K562 (cell line): ENCODE data around the gene POMGNT1. TPM values are rescaled to one million over a fixed set of nuclear protein-coding genes. Genes with fewer than 3 reads are reported as not detected.

Source experiments
- ATF7 ChIP-seq: fragments of 450-650 bp; IDR thresholded peaks from 2 replicates; pipeline ENCODE4 v1.7.1; 2014; ENCODE audit warnings: mild to moderate bottlenecking, moderate library complexity
- CHD4 ChIP-seq: fragments of 200-600 bp; sonication (generic); IDR thresholded peaks from 3 replicates; pipeline ENCODE4 v1.6.1; 2012; ENCODE audit warnings: low read depth, mild to moderate bottlenecking, mixed read lengths, low read length, inconsistent platforms; ENCODE audit not compliant: insufficient read depth, insufficient replicate concordance, poor library complexity, severe bottlenecking
- DNMT1 ChIP-seq: fragments of 450-650 bp; IDR thresholded peaks from 2 replicates; pipeline ENCODE4 v1.6.1; 2016; ENCODE audit warnings: antibody characterized with exemption, mild to moderate bottlenecking
- HCFC1 ChIP-seq: IDR thresholded peaks from 2 replicates; pipeline ENCODE4 v1.6.1; 2012; ENCODE audit warnings: low read depth, low read length, improper control_type of control experiment
- HDAC2 ChIP-seq: fragments of 450-650 bp; IDR thresholded peaks from 2 replicates; pipeline ENCODE4 v1.6.1; 2016; ENCODE audit warnings: mild to moderate bottlenecking
- KLF13 ChIP-seq: fragments of 450-650 bp; IDR thresholded peaks from 2 replicates; pipeline ENCODE4 v1.6.1; 2016; ENCODE audit warnings: missing genetic modification characterization, low read depth, mild to moderate bottlenecking, missing compliant biosample characterization, moderate library complexity, borderline replicate concordance
- NR4A1 ChIP-seq, 2 experiments: fragments of 250-450 bp in 1 of 2; fragments of 450-650 bp in 1 of 2; sonication (Bioruptor Pico) in 1 of 2; IDR thresholded peaks; 2 replicates each; pipeline versions ENCODE4 v1.4.0 to v1.6.1; 2016 to 2020; ENCODE audit warnings: mild to moderate bottlenecking in 2 of 2, missing compliant biosample characterization in 1 of 2, missing genetic modification characterization in 1 of 2, moderate library complexity in 1 of 2
- POLR2A ChIP-seq: fragments of 450-650 bp; conservative IDR thresholded peaks from 2 replicates; pipeline ENCODE4 v1.6.1; 2016
- RCOR1 ChIP-seq, 2 experiments: IDR thresholded peaks; 2 replicates each; pipeline ENCODE4 v1.6.1; 2012; ENCODE audit warnings: low read depth in 2 of 2, low read length in 2 of 2, borderline replicate concordance in 1 of 2, improper control_type of control experiment in 1 of 2
- SIN3A ChIP-seq, 2 experiments: fragments of 150-350 bp in 1 of 2; IDR thresholded peaks; 2 replicates each; pipeline ENCODE4 v1.6.1; 2011 to 2016; ENCODE audit warnings: borderline replicate concordance in 2 of 2, low read depth in 2 of 2, low read length in 2 of 2, mild to moderate bottlenecking in 2 of 2, moderate library complexity in 2 of 2; ENCODE audit not compliant: control insufficient read depth in 1 of 2
- SMAD2 ChIP-seq: fragments of 150-350 bp; IDR thresholded peaks from 2 replicates; pipeline ENCODE4 v1.6.1; 2014; ENCODE audit warnings: low read depth, mild to moderate bottlenecking, low read length
- ZFPM2 ChIP-seq: fragments of 250-450 bp; sonication (Bioruptor Pico); IDR thresholded peaks from 2 replicates; pipeline ENCODE4 v1.5.1; 2022; ENCODE audit warnings: mild to moderate bottlenecking
- ZNF766 ChIP-seq: fragments of 200-800 bp; sonication (Bioruptor generic); conservative IDR thresholded peaks from 2 replicates; pipeline ENCODE4 v1.6.1; 2016; ENCODE audit warnings: missing genetic modification characterization, missing compliant biosample characterization
- ZSCAN32 ChIP-seq: fragments of 450-650 bp; formaldehyde crosslinking; IDR thresholded peaks from 2 replicates; pipeline ENCODE4 v1.4.0; 2020; ENCODE audit warnings: mild to moderate bottlenecking, moderate library complexity
- polyA plus RNA-seq, 8 experiments: library from polyadenylated mRNA; depleted of rRNA in 4 of 8; stranded (reverse) in 5 of 8; unstranded in 3 of 8; fragments of >200 nt; fragmentation: Nextera tagmentation in 2 of 8; fragmentation: Illumina TruSeq in 1 of 8; extraction: Ambion mirVana in 2 of 8; extraction: Trizol in 1 of 8; gene quantifications; 2 replicates each; pipeline versions ENCODE4 v1.2.1 to v1.2.3, GENCODE V29; 2011 to 2014; ENCODE audit warnings: inconsistent platforms in 1 of 8, missing spikeins in 1 of 8
- total RNA-seq, 7 experiments: library from RNA; depleted of rRNA in 6 of 7; stranded (reverse); fragments of >200 nt in 6 of 7; fragmentation: Illumina TruSeq in 2 of 7; extraction: Trizol in 2 of 7; gene quantifications; 2 replicates each; pipeline versions ENCODE4 v1.2.1 to v1.2.3, GENCODE V29; 2011 to 2021; ENCODE audit warnings: low replicate concordance in 1 of 7
- TF ChIP-seq, protein P1 (sequence below), 2 experiments: fragments of 450-650 bp in 1 of 2; sonication (generic) in 1 of 2; formaldehyde crosslinking; conservative IDR thresholded peaks; 2 replicates each; pipeline versions ENCODE4 v1.4.0 to v1.8.1; 2020 to 2022; ENCODE audit warnings: mild to moderate bottlenecking in 1 of 2, missing genetic modification reagents in 1 of 2
- TF ChIP-seq, protein P2 (sequence below): fragments of 250-450 bp; sonication (Bioruptor Pico); IDR thresholded peaks from 2 replicates; pipeline ENCODE4 v1.5.0; 2021; ENCODE audit warnings: mild to moderate bottlenecking, moderate library complexity
- TF ChIP-seq, protein P3 (sequence below), 3 experiments: IDR thresholded peaks in 2 of 3; conservative IDR thresholded peaks in 1 of 3; 2 replicates each; pipeline ENCODE4 v1.5.1; 2011 to 2012; ENCODE audit warnings: low read length in 3 of 3, mild to moderate bottlenecking in 3 of 3, control low read depth in 2 of 3, improper control_type of control experiment in 1 of 3, inconsistent platforms in 1 of 3, low read depth in 1 of 3, mixed read lengths in 1 of 3, moderate library complexity in 1 of 3; ENCODE audit not compliant: insufficient read depth in 2 of 3
- TF ChIP-seq, protein P4 (sequence below): sonication (generic); formaldehyde crosslinking; IDR thresholded peaks from 2 replicates; pipeline ENCODE4 v1.8.1; 2023; ENCODE audit warnings: mild to moderate bottlenecking, missing genetic modification reagents

POMGNT1 gene
- total and polyA plus RNA-seq, 9 of the 15 experiments (the other 6 are each of a cell fraction or from before 2014, with no cell fraction given): 14.1 to 58.9 (median 37.8) TPM

DNA sequence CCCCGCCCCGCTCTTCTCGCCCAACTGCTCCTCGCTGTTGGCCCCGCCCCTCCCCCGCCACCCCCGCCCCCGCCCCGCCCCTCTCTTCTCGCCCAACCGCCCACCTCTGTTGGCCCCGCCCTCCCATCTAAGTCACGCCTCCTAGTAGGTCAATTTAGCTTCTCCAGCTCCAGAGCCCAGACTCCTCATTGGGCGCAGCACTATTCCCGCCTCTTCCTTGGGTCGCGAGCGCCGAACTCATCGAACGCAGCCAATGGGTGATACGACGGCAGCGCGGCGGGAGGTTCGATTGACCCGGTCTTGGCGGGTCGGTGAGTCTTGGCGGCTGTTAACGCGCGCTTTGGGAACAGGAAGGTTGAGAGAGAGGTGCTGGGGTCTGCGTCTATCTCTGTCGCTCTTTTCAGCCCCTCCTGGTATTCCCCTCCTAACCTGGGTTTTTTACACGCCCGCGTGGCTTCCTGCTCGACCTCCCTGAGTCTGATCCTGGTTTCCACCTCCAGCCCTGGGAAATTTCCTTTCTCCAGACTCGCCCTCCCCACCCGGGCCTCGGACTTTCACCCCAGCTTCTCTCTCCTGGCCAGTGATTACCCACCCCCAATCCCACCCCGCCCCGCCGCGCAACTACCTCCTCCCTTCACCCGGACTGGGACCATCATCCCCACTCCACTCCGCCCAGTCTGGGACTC lies 49.3 kb upstream of the POMGNT1 start, which contains the start of gene RAD54L (continued):
- TF ChIP-seq SIN3A (IDR thresholded peaks at IDR 0.05; ENCODE audit: borderline replicate concordance in 2 of 2, control insufficient read depth in 1 of 2, low read depth in 2 of 2, low read length in 2 of 2) (peak; percentile 91 to 96), HDAC2 (peak; percentile 64), ZNF766 (CRISPR knock-in tag) (no peak), RCOR1 (IDR thresholded peaks at IDR 0.05; ENCODE audit: borderline replicate concordance in 1 of 2, low read depth in 2 of 2, low read length in 2 of 2) (peak in 1 of 2 experiments; percentile 61; a peak in 2 of 4 replicates), ATF7 (peak; percentile 72), ZSCAN32 (no peak), POLR2A (peak; percentile 97), SMAD2 (no peak), CHD4 (no peak), NR4A1 (CRISPR knock-in tag; IDR thresholded peaks at IDR 0.05) (no peak), NR4A1 (tag; IDR thresholded peaks at IDR 0.05) (no peak), ZFPM2 (CRISPR knock-in tag) (no peak), DNMT1 (no peak), HCFC1 (peak; percentile 79), KLF13 (tag) (peak; percentile 67; the same call in 1 of the 2 replicates)
- TF ChIP-seq, protein P1, sequence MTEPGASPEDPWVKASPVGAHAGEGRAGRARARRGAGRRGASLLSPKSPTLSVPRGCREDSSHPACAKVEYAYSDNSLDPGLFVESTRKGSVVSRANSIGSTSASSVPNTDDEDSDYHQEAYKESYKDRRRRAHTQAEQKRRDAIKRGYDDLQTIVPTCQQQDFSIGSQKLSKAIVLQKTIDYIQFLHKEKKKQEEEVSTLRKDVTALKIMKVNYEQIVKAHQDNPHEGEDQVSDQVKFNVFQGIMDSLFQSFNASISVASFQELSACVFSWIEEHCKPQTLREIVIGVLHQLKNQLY (CRISPR knock-in tag; conservative IDR thresholded peaks at IDR 0.05): no peak
- TF ChIP-seq, protein P2, sequence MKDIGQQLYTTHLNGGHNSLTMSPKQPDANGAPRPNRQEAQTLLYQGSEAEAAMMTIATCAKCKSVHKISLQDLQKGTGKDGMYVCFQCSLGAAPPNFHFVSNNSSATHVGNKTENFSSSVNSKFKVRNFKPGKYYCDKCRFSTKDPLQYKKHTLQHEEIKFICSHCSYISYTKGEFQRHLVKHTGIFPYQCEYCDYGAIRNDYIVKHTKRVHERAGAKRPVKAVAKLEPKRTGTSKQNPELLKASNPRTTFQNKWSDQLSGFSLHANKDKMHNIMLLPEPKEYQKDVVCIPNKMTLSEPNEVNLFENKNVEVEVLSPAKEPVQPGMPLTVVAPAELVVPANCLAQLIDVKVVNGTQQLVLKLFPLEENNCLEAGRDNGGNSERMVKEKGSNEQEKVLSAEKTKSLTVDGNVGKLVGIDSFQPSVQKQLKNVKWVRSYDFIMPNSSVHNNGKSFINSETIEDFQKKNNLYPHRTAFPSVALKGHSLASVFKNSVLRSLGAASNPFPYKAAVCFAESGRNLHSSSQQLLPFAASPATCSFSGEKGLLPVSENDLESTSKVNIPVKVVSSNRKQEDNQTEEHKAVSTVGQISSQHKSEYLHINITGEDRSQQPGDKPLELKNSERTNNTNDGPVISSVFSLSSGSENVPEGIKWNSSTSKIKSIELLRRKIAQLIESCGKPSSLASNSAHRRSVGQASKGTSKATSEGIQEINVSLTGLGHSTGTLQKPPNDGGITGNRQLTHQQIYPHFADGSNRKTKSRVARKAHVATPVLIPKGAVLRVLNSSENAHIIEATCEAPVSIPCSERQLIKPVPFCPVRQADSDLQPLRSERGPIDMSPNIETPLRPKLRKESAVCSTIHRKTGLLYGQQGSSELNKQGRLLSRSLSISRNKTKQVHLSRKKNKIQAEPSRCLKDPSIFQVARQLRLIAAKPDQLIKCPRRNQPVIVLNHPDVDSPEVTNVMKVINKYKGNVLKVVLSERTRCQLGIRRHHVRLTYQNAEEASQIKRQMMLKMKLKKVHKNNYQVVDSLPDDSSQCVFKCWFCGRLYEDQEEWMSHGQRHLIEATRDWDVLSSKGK: no peak
- TF ChIP-seq, protein P3, sequence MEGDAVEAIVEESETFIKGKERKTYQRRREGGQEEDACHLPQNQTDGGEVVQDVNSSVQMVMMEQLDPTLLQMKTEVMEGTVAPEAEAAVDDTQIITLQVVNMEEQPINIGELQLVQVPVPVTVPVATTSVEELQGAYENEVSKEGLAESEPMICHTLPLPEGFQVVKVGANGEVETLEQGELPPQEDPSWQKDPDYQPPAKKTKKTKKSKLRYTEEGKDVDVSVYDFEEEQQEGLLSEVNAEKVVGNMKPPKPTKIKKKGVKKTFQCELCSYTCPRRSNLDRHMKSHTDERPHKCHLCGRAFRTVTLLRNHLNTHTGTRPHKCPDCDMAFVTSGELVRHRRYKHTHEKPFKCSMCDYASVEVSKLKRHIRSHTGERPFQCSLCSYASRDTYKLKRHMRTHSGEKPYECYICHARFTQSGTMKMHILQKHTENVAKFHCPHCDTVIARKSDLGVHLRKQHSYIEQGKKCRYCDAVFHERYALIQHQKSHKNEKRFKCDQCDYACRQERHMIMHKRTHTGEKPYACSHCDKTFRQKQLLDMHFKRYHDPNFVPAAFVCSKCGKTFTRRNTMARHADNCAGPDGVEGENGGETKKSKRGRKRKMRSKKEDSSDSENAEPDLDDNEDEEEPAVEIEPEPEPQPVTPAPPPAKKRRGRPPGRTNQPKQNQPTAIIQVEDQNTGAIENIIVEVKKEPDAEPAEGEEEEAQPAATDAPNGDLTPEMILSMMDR (IDR thresholded peaks at IDR 0.05 in 2 of 3, conservative IDR thresholded peaks at IDR 0.05 in 1 of 3; ENCODE audit: insufficient read depth in 2 of 3, low read depth in 1 of 3, low read length in 3 of 3): no peak
- TF ChIP-seq, protein P4, sequence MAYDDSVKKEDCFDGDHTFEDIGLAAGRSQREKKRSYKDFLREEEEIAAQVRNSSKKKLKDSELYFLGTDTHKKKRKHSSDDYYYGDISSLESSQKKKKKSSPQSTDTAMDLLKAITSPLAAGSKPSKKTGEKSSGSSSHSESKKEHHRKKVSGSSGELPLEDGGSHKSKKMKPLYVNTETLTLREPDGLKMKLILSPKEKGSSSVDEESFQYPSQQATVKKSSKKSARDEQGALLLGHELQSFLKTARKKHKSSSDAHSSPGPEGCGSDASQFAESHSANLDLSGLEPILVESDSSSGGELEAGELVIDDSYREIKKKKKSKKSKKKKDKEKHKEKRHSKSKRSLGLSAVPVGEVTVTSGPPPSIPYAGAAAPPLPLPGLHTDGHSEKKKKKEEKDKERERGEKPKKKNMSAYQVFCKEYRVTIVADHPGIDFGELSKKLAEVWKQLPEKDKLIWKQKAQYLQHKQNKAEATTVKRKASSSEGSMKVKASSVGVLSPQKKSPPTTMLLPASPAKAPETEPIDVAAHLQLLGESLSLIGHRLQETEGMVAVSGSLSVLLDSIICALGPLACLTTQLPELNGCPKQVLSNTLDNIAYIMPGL (CRISPR knock-in tag): no peak; the same call in 1 of the 2 replicates
